ENCODE data around the gene GALNT16.

Gene GALNT16

DNA sequence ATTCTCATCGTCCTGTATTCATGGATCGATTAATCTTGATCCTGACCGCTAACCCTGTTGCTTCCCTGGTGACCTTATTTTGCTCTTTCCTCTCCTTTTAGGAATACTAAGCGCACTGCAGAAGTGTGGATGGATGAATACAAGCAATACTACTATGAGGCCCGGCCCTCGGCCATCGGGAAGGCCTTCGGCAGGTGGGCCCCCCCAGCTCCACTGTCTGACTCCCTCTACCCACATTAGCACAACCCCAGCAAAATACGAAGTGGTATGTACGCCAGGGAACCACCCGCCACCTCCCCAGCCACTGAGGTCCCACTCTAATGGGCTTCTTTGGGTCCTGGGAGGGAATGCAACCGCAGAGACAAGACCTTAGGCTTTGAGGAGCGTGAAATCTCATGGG, 79.5 kb downstream of the GALNT16 start:
- TF ChIP-seq, protein P1, sequence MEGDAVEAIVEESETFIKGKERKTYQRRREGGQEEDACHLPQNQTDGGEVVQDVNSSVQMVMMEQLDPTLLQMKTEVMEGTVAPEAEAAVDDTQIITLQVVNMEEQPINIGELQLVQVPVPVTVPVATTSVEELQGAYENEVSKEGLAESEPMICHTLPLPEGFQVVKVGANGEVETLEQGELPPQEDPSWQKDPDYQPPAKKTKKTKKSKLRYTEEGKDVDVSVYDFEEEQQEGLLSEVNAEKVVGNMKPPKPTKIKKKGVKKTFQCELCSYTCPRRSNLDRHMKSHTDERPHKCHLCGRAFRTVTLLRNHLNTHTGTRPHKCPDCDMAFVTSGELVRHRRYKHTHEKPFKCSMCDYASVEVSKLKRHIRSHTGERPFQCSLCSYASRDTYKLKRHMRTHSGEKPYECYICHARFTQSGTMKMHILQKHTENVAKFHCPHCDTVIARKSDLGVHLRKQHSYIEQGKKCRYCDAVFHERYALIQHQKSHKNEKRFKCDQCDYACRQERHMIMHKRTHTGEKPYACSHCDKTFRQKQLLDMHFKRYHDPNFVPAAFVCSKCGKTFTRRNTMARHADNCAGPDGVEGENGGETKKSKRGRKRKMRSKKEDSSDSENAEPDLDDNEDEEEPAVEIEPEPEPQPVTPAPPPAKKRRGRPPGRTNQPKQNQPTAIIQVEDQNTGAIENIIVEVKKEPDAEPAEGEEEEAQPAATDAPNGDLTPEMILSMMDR (IDR thresholded peaks at IDR 0.05), result no peak

DNA sequence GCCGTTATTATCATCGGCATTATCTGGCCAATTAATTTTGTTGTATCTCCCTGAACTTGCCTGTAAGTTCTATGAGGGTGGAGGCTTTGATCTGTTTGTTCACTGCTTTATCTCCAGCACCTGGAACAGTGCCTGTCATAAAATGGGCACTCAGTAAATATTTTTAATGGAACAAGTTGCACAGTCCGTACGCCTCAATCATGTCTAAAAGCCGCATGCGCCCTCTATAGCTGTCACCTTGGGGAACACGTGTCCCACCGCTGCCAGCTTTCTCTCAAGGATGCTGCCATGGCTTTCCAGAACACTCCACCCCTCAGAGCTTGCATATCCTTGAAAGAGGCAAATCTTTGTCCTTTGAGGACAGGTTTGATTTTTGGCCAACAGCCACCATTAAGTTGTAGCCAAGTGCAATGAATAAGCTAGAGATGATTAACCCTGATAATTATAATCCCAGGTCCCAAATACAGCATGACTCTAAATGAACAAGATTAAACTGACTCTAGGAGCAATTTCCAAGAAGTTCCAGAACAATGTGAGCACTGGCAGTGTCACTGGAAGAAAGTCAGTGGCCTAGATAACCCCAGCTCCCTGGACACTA, 83.1 kb downstream of the GALNT16 start:
- TF ChIP-seq, protein P1 (IDR thresholded peaks at IDR 0.05), result no peak

DNA sequence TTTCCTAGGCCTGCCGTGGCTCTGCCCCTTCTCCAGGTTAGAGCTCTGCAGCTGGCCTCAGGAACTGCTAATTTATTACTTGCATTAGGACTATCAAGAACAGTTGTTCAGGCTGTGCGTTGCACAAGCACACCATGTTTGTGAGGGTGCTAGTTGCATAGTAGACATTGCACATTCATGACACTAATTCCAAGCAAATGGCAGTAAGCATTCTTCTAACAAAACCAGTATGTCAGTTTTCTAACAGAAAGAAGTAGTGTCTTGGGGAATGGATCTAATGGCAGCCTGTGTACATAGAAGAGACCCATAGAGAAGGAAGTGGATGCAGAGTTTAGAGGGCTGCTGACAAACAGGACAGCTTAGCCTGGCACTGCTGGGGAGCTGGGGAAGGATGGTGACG, 84.2 kb downstream of the GALNT16 start:
- TF ChIP-seq, protein P1 (IDR thresholded peaks at IDR 0.05), result no peak

DNA sequence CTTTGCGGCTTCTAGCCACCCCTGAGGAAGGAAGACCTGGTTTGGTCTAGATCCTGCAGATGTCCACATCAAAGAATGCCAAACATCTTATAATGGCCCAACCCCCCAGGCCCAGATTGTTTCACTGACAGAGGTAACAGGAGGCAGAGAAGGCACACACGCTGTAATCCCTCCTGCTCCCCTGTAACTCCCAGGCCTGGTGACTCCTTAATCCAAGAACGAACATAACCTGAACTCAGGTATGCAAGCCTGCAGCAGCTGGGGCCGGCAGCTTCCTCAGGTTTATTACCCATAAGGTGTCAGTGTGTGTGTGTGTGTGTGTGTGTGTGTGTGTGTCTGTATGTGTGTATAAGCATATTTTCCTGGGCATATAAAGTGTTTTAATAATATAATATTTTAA, 85.4 kb downstream of the GALNT16 start:
- TF ChIP-seq, protein P1 (IDR thresholded peaks at IDR 0.05), result no peak

DNA sequence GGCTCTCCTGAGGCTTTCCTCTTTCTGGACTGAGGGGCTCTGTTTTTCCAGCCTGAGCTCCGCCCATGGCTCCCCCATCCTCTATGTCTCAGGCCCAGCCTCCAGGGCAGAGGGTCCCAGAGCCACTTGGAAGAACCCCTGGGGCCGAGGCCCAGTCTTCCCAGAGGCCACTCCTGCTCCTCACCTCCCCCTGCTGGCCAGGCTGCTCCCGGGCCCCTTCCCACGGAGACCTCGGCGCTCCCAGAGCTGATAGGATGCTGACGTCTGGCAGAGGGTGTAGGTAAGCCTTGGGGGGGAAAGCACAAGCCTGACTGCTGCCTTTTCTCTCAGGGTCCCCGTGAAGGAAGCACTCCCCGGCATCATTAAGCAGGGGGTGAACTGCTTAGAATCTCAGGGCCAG, 86.8 kb downstream of the GALNT16 start:
- TF ChIP-seq, protein P1 (IDR thresholded peaks at IDR 0.05), result peak; percentile 48

DNA sequence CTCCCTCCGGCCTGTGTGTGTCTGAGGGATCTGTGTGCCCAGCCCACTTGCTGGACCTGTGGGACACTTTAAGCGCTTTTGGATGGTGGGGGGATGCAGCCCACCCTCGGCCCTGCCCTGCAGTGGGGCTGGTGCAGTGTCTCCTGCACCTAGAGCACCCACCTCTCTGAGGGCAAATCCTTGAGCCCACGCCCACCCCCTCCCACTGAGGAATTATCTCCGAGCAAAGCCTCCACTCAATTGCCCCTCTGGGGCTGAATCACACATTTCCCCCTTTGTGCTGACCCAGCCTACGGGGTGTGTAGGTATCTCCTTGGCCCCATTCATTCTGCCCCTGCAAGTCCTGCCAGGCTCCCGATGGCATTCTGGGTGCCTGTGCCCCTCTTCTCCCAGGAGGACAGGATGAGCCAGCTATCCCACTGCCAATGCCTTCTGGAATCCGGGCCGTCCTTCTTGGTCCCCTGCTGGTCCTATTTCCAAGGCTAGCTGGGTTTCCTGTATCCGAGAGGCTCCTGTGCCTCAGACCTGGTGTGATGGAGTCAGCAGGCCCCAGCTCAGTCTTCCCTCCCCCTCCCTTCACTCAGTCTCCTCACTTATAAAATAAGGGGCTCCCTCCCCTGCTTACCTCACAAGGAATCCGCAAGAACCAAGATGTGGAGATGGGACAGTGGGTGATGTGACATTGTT, 89.3 kb downstream of the GALNT16 start:
- TF ChIP-seq, protein P1 (IDR thresholded peaks at IDR 0.05), result no peak

DNA sequence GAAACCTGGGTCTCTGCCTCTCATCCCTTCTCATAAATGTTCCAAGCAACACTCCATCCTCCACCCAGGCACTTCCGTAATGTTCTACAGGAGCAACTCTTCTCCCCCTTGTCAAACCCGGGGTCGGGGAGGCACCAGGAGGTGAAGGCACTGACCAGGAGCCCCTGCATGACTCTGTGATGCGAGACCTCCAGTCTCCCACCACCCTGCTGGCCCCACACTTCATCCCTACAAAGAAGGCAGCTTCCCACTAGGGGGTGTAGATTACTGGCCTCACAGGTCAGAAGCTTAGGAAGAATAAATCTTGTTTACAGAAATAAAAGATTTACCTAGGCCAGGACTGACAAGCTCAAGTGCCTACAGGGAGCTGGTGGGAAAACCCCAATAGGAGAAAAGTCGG, 90.9 kb downstream of the GALNT16 start:
- TF ChIP-seq, protein P1 (IDR thresholded peaks at IDR 0.05), result no peak
